K562 (cell line): ENCODE data around the gene SBK1. TPM values are rescaled to one million over a fixed set of nuclear protein-coding genes. Genes with fewer than 3 reads are reported as not detected.

Experiments
- ATAC-seq: fragments of 200-7000 bp; cut with Tn5 transposase; 3 replicates; pipeline ENCODE4 v1.9.1; 2020; ENCODE audit warnings: moderate library complexity
- BruUV-seq: library from RNA; stranded (reverse); fragments of 400-500 nt; replicated peaks from 2 replicates; lab custom pipeline; 2021; lab: Mats Ljungman, UMichigan
- CTCF ChIA-PET: fragments of 300-600 bp; formaldehyde crosslinking; extraction: SDS; loops from one replicate; lab custom pipeline; 2021; ENCODE audit warnings: low intra/inter-chr PET ratio; lab: Yijun Ruan, JAX
- POLR2A ChIA-PET: fragments of 300-600, 350-650 bp; sonication (Branson Sonifier 250); formaldehyde crosslinking; extraction: SDS; loops from one replicate; lab custom pipeline; 2021; ENCODE audit warnings: antibody characterized with exemption, inconsistent platforms; lab: Yijun Ruan, JAX
- DNase-seq, 4 experiments: peaks; one replicate each; pipeline versions ENCODE4 v3.0.0 to v3.0.0-alpha.2; 2011 to 2018; ENCODE audit warnings: low spot score in 3 of 4, mixed read lengths in 3 of 4; ENCODE audit errors: extremely low read depth in 1 of 4
- FAIRE-seq: peaks from 2 replicates; lab custom pipeline; 2011; peaks lifted over from hg19 to GRCh38; lab: Jason Lieb, UNC
- H2AFZ ChIP-seq: 2 replicates; pipeline ENCODE4 v1.6.0; 2011; ENCODE audit warnings: low read depth, low read length, control low read depth, inconsistent platforms
- H3K27ac ChIP-seq: fragments of 200-600 bp; 3 replicates; pipeline ENCODE4 v1.8.0; 2011; ENCODE audit warnings: low read depth, mild to moderate bottlenecking, control low read depth, inconsistent platforms, low read length, moderate library complexity, mixed read lengths; ENCODE audit errors: extremely low read depth
- H3K27me3 ChIP-seq, 2 experiments: fragments of 300-600 bp in 1 of 2; 2 replicates in 1 of 2; 3 replicates in 1 of 2; pipeline versions ENCODE4 v1.6.0 to v1.8.0; 2011; ENCODE audit warnings: inconsistent platforms in 2 of 2, low read length in 2 of 2, mild to moderate bottlenecking in 1 of 2, mixed read lengths in 1 of 2, moderate library complexity in 1 of 2; ENCODE audit not compliant: control insufficient read depth in 2 of 2, insufficient read depth in 2 of 2
- H3K36me3 ChIP-seq: fragments of 300-600 bp; 3 replicates; pipeline ENCODE4 v1.8.0; 2011; ENCODE audit warnings: mild to moderate bottlenecking, low read length, inconsistent platforms; ENCODE audit not compliant: control insufficient read depth, insufficient read depth
- H3K4me1 ChIP-seq, 2 experiments: fragments of 200-600 bp in 1 of 2; replicated peaks in 1 of 2; 2 replicates in 1 of 2; 3 replicates in 1 of 2; pipeline versions ENCODE4 v1.5.1 to v1.8.0; 2011; ENCODE audit warnings: inconsistent platforms in 2 of 2, low read length in 2 of 2, mild to moderate bottlenecking in 1 of 2, mixed read lengths in 1 of 2, moderate library complexity in 1 of 2; ENCODE audit not compliant: control insufficient read depth in 2 of 2, insufficient read depth in 2 of 2
- H3K4me2 ChIP-seq: 2 replicates; pipeline ENCODE4 v1.6.1; 2011; ENCODE audit warnings: low read length, control low read depth, inconsistent platforms, mixed read lengths; ENCODE audit not compliant: insufficient read depth
- H3K4me3 ChIP-seq: fragments of 200-600 bp; sonication (generic), shearing (Covaris generic); 2 replicates; pipeline ENCODE4 v1.5.1; 2016; ENCODE audit warnings: control low read depth, inconsistent platforms
- H3K79me2 ChIP-seq: fragments of 200-600 bp; 3 replicates; pipeline ENCODE4 v1.8.0; 2011; ENCODE audit warnings: low read length, inconsistent platforms; ENCODE audit not compliant: control insufficient read depth, insufficient read depth
- H3K9ac ChIP-seq, 2 experiments: 2 replicates each; pipeline versions ENCODE4 v1.6.0 to v1.6.1; 2011; ENCODE audit warnings: low read depth in 2 of 2, low read length in 2 of 2, control low read depth in 1 of 2, inconsistent platforms in 1 of 2, mild to moderate bottlenecking in 1 of 2, mixed read lengths in 1 of 2; ENCODE audit not compliant: insufficient read depth in 1 of 2
- H3K9me1 ChIP-seq: one replicate; pipeline ENCODE4 v1.6.0; 2011; ENCODE audit warnings: inconsistent platforms, mild to moderate bottlenecking, low read length, moderate library complexity; ENCODE audit not compliant: control insufficient read depth, insufficient read depth
- H3K9me3 ChIP-seq: replicated peaks from 2 replicates; pipeline ENCODE4 v1.5.1; 2011; ENCODE audit warnings: low read depth, low read length, inconsistent platforms; ENCODE audit not compliant: control insufficient read depth, insufficient read depth
- H4K20me1 ChIP-seq: replicated peaks from 2 replicates; pipeline ENCODE4 v1.6.1; 2011; ENCODE audit warnings: low read length, inconsistent platforms, mixed read lengths; ENCODE audit not compliant: control insufficient read depth, insufficient read depth
- CREB3 ChIP-seq: fragments of 450-650 bp; conservative IDR thresholded peaks from 2 replicates; pipeline ENCODE4 v1.6.1; 2016; ENCODE audit warnings: missing genetic modification characterization, low read depth, mild to moderate bottlenecking, missing compliant biosample characterization, moderate library complexity
- MLX ChIP-seq, 2 experiments: fragments of 450-650 bp in 1 of 2; sonication (generic) in 1 of 2; formaldehyde crosslinking; conservative IDR thresholded peaks; 2 replicates each; pipeline versions ENCODE4 v1.4.0 to v1.8.1; 2020 to 2022; ENCODE audit warnings: mild to moderate bottlenecking in 1 of 2, missing genetic modification reagents in 1 of 2
- PBX2 ChIP-seq, 2 experiments: IDR thresholded peaks in 1 of 2; conservative IDR thresholded peaks in 1 of 2; 2 replicates each; pipeline ENCODE4 v1.6.1; 2016; ENCODE audit warnings: low read depth in 2 of 2, mild to moderate bottlenecking in 1 of 2, missing compliant biosample characterization in 1 of 2, missing genetic modification characterization in 1 of 2, moderate library complexity in 1 of 2
- PCBP2 ChIP-seq: fragments of 200-400 bp; formaldehyde crosslinking; IDR thresholded peaks from 2 replicates; pipeline ENCODE4 v1.6.1; 2018; ENCODE audit warnings: low read length, low read depth, mild to moderate bottlenecking, moderate library complexity; ENCODE audit not compliant: poor library complexity, severe bottlenecking
- PTTG1 ChIP-seq: fragments of 450-650 bp; IDR thresholded peaks from 2 replicates; pipeline ENCODE4 v1.6.1; 2016; ENCODE audit warnings: low read depth, mild to moderate bottlenecking, missing genetic modification characterization, missing compliant biosample characterization
- RFX5 ChIP-seq: IDR thresholded peaks from 2 replicates; pipeline ENCODE4 v1.6.1; 2011; ENCODE audit warnings: low read depth, mild to moderate bottlenecking, improper control_type of control experiment, low read length
- SMAD3 ChIP-seq: fragments of 450-650 bp; formaldehyde crosslinking; conservative IDR thresholded peaks from 2 replicates; pipeline ENCODE4 v1.4.0; 2020; ENCODE audit warnings: mild to moderate bottlenecking
- TAL1 ChIP-seq: fragments of 450-650 bp; IDR thresholded peaks from 2 replicates; pipeline ENCODE4 v1.6.1; 2016; ENCODE audit warnings: mild to moderate bottlenecking
- TRIM28 ChIP-seq: fragments of 450-650 bp; IDR thresholded peaks from 2 replicates; pipeline ENCODE4 v1.6.1; 2017
- ZNF165 ChIP-seq: fragments of 250-450 bp; sonication (Bioruptor Pico); IDR thresholded peaks from 2 replicates; pipeline ENCODE4 v1.4.0; 2020; ENCODE audit warnings: borderline replicate concordance
- WGBS: fragments of 100-300 bp; shearing (Covaris generic); methylation state at CpG from one replicate; pipeline ENCODE4 v1.1.6; 2016; ENCODE audit warnings: low coverage, mixed read lengths; ENCODE audit not compliant: insufficient coverage; ENCODE audit errors: missing lambda C conversion rate; 5-methylcytosine and 5-hydroxymethylcytosine counted together
- in situ Hi-C: fragments of 300-500 bp; cut with MboI; formaldehyde crosslinking; loops from 4 replicates; pipeline ENCODE4 v1.15.0; 2018; ENCODE audit warnings: inconsistent platforms, mixed read lengths
- intact Hi-C: fragments of 100-400 bp; cut with micrococcal nuclease; formaldehyde crosslinking; loops from 2 replicates; pipeline ENCODE4 v1.14.2; 2022
- polyA plus RNA-seq, 8 experiments: library from polyadenylated mRNA; depleted of rRNA in 4 of 8; stranded (reverse) in 5 of 8; unstranded in 3 of 8; fragments of >200 nt; fragmentation: Nextera tagmentation in 2 of 8; fragmentation: Illumina TruSeq in 1 of 8; extraction: Ambion mirVana in 2 of 8; extraction: Trizol in 1 of 8; gene quantifications; 2 replicates each; pipeline versions ENCODE4 v1.2.1 to v1.2.3, GENCODE V29; 2011 to 2014; ENCODE audit warnings: inconsistent platforms in 1 of 8, missing spikeins in 1 of 8
- total RNA-seq, 7 experiments: library from RNA; depleted of rRNA in 6 of 7; stranded (reverse); fragments of >200 nt in 6 of 7; fragmentation: Illumina TruSeq in 2 of 7; extraction: Trizol in 2 of 7; gene quantifications; 2 replicates each; pipeline versions ENCODE4 v1.2.1 to v1.2.3, GENCODE V29; 2011 to 2021; ENCODE audit warnings: low replicate concordance in 1 of 7

The SBK1 gene
- total and polyA plus RNA-seq, 9 of the 15 experiments (the other 6 are each of a cell fraction or from before 2014, with no cell fraction given), result 0.01 to 0.07 (median 0.03) TPM; not detected in 6

DNA sequence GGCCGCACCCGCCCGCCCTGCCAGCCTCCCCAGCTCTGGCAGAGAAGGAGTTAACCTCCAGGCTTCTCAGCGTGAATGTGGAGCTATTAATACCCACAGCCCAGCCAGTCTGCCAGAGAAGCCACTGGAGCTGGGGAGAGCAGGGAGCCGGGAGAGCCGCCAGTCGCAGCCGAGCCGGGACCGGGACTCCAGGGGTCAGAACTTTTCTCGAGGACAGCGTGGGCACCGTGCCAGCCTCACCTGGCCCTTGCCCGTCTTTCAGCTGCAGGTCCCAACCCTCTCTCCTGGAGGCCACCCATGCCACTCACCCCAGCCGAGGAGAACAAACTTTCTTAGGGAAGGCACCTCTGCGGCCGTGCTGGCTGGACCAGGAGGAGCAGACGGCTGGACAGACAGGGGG lies 33.8 kb upstream of the SBK1 start (continued):
- TF ChIP-seq PBX2 (CRISPR knock-in tag; IDR thresholded peaks at IDR 0.05; ENCODE audit: low read depth) (no peak), PBX2 (tag; conservative IDR thresholded peaks at IDR 0.05; ENCODE audit: low read depth) (no peak), MLX (CRISPR knock-in tag; conservative IDR thresholded peaks at IDR 0.05) (no peak), ZNF165 (CRISPR knock-in tag) (no peak)

GRCh38 chr16:28259091-28259780 lies 33.1 kb upstream of the SBK1 start:
- Histone ChIP-seq H3K4me3 (no peak overlapping the region), H3K4me2 (no peak overlapping the region), H3K27ac (no peak overlapping the region), H3K79me2 (no peaks in the 10 kb centered on the region), H4K20me1 (0 out of 2 replicates have a peak, but pooled peaks cover 10% of the 10 kb centered on the region), H3K9me1 (no peaks in the 10 kb centered on the region), H3K9me3 (no peaks in the 10 kb centered on the region), H3K9ac (0 out of 4 replicates have a peak overlapping the region, but pooled peaks of 1 of the 2 experiments have one; percentile 40), H2AFZ (no peak overlapping the region), H3K4me1 (peaks cover 0 to 13% of the 10 kb centered on the region in 2 experiments; a peak in 2 of 5 replicates), H3K36me3 (no peaks in the 10 kb centered on the region), H3K27me3 (peaks cover 19 to 54% of the 10 kb centered on the region in 2 experiments)
- no peak for ATAC-seq
- POLR2A ChIA-PET, result no interaction called here
- CTCF ChIA-PET, result no interaction called here
- WGBS, result 6% methylated on average over 19 of the region's 29 CpGs
- in situ Hi-C loops (no loop called here), intact Hi-C loops (no loop called here)
- DNase-seq, result no peak
- FAIRE-seq, result no peak
- no TSS peak for BruUV-seq
- TF ChIP-seq PTTG1 (no peak), TRIM28 (no peak), SMAD3 (CRISPR knock-in tag) (no peak), CREB3 (tag) (no peak), RFX5 (no peak), PCBP2 (no peak), TAL1 (no peak)
